HG02763 (cell line): ENCODE results near the gene THOC2.
"Not testable (repeated sequence)": the region's sequence is repeated elsewhere in the genome, so short reads cannot be mapped to it uniquely, and the experiment has no call there.

Experiments
- ATAC-seq: cut with Tn5 transposase; IDR thresholded peaks from one replicate; pipeline ENCODE4 v1.9.1; 2021; ENCODE audit warnings: mild to moderate bottlenecking, moderate library complexity; ENCODE audit not compliant: unreplicated experiment

THOC2 gene

GRCh38 chrX:123679733-123680460 is 53.0 kb downstream of the THOC2 start:
- not testable (repeated sequence) for ATAC-seq

GRCh38 chrX:123675154-123675553 is 57.7 kb downstream of the THOC2 start:
- no peak for ATAC-seq

GRCh38 chrX:123673813-123674212 is 59.0 kb downstream of the THOC2 start:
- ATAC-seq = no peak

GRCh38 chrX:123665197-123665596 is 67.7 kb downstream of the THOC2 start:
- no peak for ATAC-seq

- ATAC-seq = not testable (repeated sequence)
Measured at GRCh38 chrX:123664467-123665167, 68.2 kb downstream of the THOC2 start.

- ATAC-seq = not testable (repeated sequence)
Measured at GRCh38 chrX:123663720-123664119, 69.1 kb downstream of the THOC2 start.

GRCh38 chrX:123656507-123656906 is 76.3 kb downstream of the THOC2 start:
- ATAC-seq = not testable (repeated sequence)

GRCh38 chrX:123648811-123649181 is 84.1 kb downstream of the THOC2 start:
- not testable (repeated sequence) for ATAC-seq

- no peak for ATAC-seq
Measured at GRCh38 chrX:123648028-123648810, 84.6 kb downstream of the THOC2 start.

- no peak for ATAC-seq
Measured at GRCh38 chrX:123647244-123647643, 85.6 kb downstream of the THOC2 start.

- no peak for ATAC-seq
Measured at GRCh38 chrX:123629502-123629901, 103.3 kb downstream of the THOC2 start.

GRCh38 chrX:123626962-123627361 is 105.9 kb downstream of the THOC2 start:
- no peak for ATAC-seq

- no peak for ATAC-seq
Measured at GRCh38 chrX:123625952-123626351, 106.9 kb downstream of the THOC2 start.

GRCh38 chrX:123625477-123625876 is 107.4 kb downstream of the THOC2 start:
- no peak for ATAC-seq

GRCh38 chrX:123617007-123617406 is 115.8 kb downstream of the THOC2 start:
- ATAC-seq = no peak

- ATAC-seq = no peak
Measured at GRCh38 chrX:123610915-123611314, 121.9 kb downstream of the THOC2 start.

- ATAC-seq = no peak
Measured at GRCh38 chrX:123607806-123608205, 125.0 kb downstream of the THOC2 start.

- ATAC-seq = no peak
Measured at GRCh38 chrX:123607270-123607669, 125.6 kb downstream of the THOC2 start.

- ATAC-seq = no peak
Measured at GRCh38 chrX:123603491-123603890, 129.4 kb downstream of the THOC2 start.

- ATAC-seq = no peak
Measured at GRCh38 chrX:123601437-123601836, 131.4 kb downstream of the THOC2 start.

- ATAC-seq = no peak
Measured at GRCh38 chrX:123600181-123600580, 132.7 kb downstream of the THOC2 start.
